CD4-positive, alpha-beta T cell (primary cell): Measurements from ENCODE around the gene KIF4A. TPM values are rescaled to one million over a fixed set of nuclear protein-coding genes. Genes with fewer than 3 reads are reported as not detected.

Source experiments
- ATAC-seq: fragments of 200-7000 bp; cut with Tn5 transposase; one replicate; pipeline ENCODE4 v1.10.0; 2022; ENCODE audit warnings: mild to moderate bottlenecking; ENCODE audit not compliant: poor library complexity
- CTCF ChIA-PET: fragments of 350-600 bp; sonication (Branson Sonifier 250); formaldehyde crosslinking; loops from one replicate; lab custom pipeline; 2021; ENCODE audit warnings: antibody characterized with exemption, inconsistent platforms; lab: Charles Lee
- POLR2A ChIA-PET: fragments of 350-600 bp; sonication (Branson Sonifier 250); formaldehyde crosslinking; loops from one replicate; lab custom pipeline; 2021; ENCODE audit warnings: antibody characterized with exemption, inconsistent platforms; lab: Charles Lee
- DNase-seq, 14 experiments: peaks; one replicate each; pipeline ENCODE4 v3.0.0-alpha.2; 2013 to 2020; ENCODE audit warnings: mixed read lengths in 2 of 14
- H3K27ac ChIP-seq, 2 donors: one replicate each; pipeline versions ENCODE4 v1.5.1 to v1.7.0; 2013; ENCODE audit warnings: low read length in 2 of 2, low read depth in 1 of 2, mild to moderate bottlenecking in 1 of 2
- H3K27me3 ChIP-seq, 2 experiments: 1 replicate in 1 of 2; 2 replicates in 1 of 2; pipeline versions ENCODE4 v1.6.1 to v1.7.0; 2013; ENCODE audit warnings: low read length in 2 of 2, control low read depth in 1 of 2, mild to moderate bottlenecking in 1 of 2, moderate library complexity in 1 of 2; ENCODE audit not compliant: insufficient read depth in 2 of 2, control insufficient read depth in 1 of 2
- H3K36me3 ChIP-seq: one replicate; pipeline ENCODE4 v1.6.1; 2013; ENCODE audit warnings: low read length, control low read depth; ENCODE audit not compliant: insufficient read depth
- H3K4me1 ChIP-seq: one replicate; pipeline ENCODE4 v1.6.1; 2013; ENCODE audit warnings: low read length, control low read depth; ENCODE audit not compliant: insufficient read depth
- H3K4me3 ChIP-seq: one replicate; pipeline ENCODE4 v1.5.1; 2013; ENCODE audit warnings: mild to moderate bottlenecking, low read length, moderate library complexity
- H3K9me3 ChIP-seq, 2 experiments: 1 replicate in 1 of 2; 2 replicates in 1 of 2; pipeline versions ENCODE4 v1.6.1 to v1.7.0; 2013; ENCODE audit warnings: low read length in 2 of 2, mild to moderate bottlenecking in 2 of 2, control low read depth in 1 of 2, moderate library complexity in 1 of 2; ENCODE audit not compliant: control insufficient read depth in 1 of 2, insufficient read depth in 1 of 2
- H3K27ac Mint-ChIP-seq: one replicate; pipeline ENCODE4 v1.8.0; 2020; ENCODE audit warnings: mixed read lengths
- H3K27me3 Mint-ChIP-seq: one replicate; pipeline ENCODE4 v1.8.0; 2021; ENCODE audit warnings: mixed read lengths
- H3K36me3 Mint-ChIP-seq: one replicate; pipeline ENCODE4 v1.8.0; 2021; ENCODE audit warnings: low read depth, mixed read lengths
- H3K4me1 Mint-ChIP-seq: one replicate; pipeline ENCODE4 v1.8.0; 2021; ENCODE audit warnings: low read depth, mixed read lengths
- H3K4me3 Mint-ChIP-seq: one replicate; pipeline ENCODE4 v1.8.0; 2020; ENCODE audit warnings: mild to moderate bottlenecking, mixed read lengths
- H3K9me3 Mint-ChIP-seq: one replicate; pipeline ENCODE4 v1.8.0; 2020; ENCODE audit warnings: mixed read lengths
- intact Hi-C, 2 experiments: fragments of 100-400 bp; cut with DNase I in 1 of 2; cut with micrococcal nuclease in 1 of 2; formaldehyde crosslinking; loops; one replicate each; pipeline versions ENCODE4 v1.15.1 to v1.9.0; 2023 to 2025; cut with DNase I, micrococcal nuclease
- total RNA-seq, 174 experiments: library from RNA in 2 of 174; stranded (reverse) in 2 of 174; gene quantifications; one replicate each; pipeline ENCODE4 v1.2.3 and lab custom pipeline; 2021 to 2026
- TF ChIP-seq, protein P1 (sequence below): fragments of 200-600 bp; IDR thresholded peaks from one replicate; pipeline ENCODE4 v1.8.0; 2022; ENCODE audit warnings: antibody characterized with exemption, mild to moderate bottlenecking

Gene KIF4A
- total RNA-seq, 2 experiments from 2014 or later: 0.06 to 0.19 TPM

GRCh38 chrX:70402721-70403120 is 112.8 kb downstream of the KIF4A start:
- H3K36me3 ChIP-seq: no peaks in the 10 kb centered on the region
- no peaks in the 10 kb centered on the region for H3K27me3 ChIP-seq
- H3K4me3 ChIP-seq: no peak overlapping the region
- no peaks in the 10 kb centered on the region for H3K27me3 Mint-ChIP-seq
- CTCF ChIA-PET: no interaction called here
- H3K36me3 Mint-ChIP-seq: peaks cover 4% of the 10 kb centered on the region
- H3K9me3 ChIP-seq: no peaks in the 10 kb centered on the region
- no peak for ATAC-seq
- intact Hi-C loops: no loop called here
- H3K27ac ChIP-seq: no peak overlapping the region
- peaks cover 5% of the 10 kb centered on the region for H3K4me1 ChIP-seq
- POLR2A ChIA-PET: interaction anchor here (0.6 kb wide), 1 partner anchor 221 kb away, joined by 5 read pairs; no protein-coding TSS in a partner anchor
- DNase-seq: no peak
- no peak overlapping the region for H3K4me3 Mint-ChIP-seq
- H3K4me1 Mint-ChIP-seq: peaks cover 12% of the 10 kb centered on the region
- TF ChIP-seq, protein P1, sequence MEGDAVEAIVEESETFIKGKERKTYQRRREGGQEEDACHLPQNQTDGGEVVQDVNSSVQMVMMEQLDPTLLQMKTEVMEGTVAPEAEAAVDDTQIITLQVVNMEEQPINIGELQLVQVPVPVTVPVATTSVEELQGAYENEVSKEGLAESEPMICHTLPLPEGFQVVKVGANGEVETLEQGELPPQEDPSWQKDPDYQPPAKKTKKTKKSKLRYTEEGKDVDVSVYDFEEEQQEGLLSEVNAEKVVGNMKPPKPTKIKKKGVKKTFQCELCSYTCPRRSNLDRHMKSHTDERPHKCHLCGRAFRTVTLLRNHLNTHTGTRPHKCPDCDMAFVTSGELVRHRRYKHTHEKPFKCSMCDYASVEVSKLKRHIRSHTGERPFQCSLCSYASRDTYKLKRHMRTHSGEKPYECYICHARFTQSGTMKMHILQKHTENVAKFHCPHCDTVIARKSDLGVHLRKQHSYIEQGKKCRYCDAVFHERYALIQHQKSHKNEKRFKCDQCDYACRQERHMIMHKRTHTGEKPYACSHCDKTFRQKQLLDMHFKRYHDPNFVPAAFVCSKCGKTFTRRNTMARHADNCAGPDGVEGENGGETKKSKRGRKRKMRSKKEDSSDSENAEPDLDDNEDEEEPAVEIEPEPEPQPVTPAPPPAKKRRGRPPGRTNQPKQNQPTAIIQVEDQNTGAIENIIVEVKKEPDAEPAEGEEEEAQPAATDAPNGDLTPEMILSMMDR: no peak
- no peaks in the 10 kb centered on the region for H3K9me3 Mint-ChIP-seq
- H3K27ac Mint-ChIP-seq: peak overlapping the region; percentile 17

DNA sequence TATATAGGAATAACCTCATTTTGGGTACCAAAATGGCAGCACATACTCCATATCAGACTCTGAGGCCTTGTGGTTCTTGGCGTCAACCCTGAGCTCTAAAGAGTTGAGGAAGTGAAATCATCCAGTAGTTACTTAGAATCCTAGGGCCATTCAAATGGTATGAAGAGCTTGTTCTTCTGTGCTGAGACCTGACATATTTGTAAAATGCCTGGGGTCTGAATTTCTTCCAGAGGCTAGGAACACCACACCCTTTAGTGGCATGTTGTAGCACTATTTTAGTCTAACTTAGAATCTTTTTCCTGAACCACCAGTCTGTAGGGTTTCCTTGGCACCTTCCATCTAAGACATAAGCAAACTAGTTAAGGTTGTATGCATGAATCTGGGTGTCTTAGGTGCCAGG is 115.1 kb downstream of the KIF4A start:
- no peak overlapping the region for H3K27ac ChIP-seq
- Mint-ChIP-seq H3K27me3 (no peaks in the 10 kb centered on the region), H3K4me1 (no peaks in the 10 kb centered on the region), H3K9me3 (no peaks in the 10 kb centered on the region), H3K4me3 (no peak overlapping the region), H3K36me3 (no peaks in the 10 kb centered on the region), H3K27ac (no peak overlapping the region)
- intact Hi-C loops: no loop called here
- TF ChIP-seq, protein P1: no peak
- DNase-seq: no peak
- no peak overlapping the region for H3K4me3 ChIP-seq
- no peaks in the 10 kb centered on the region for H3K9me3 ChIP-seq
- no peak for ATAC-seq
- H3K36me3 ChIP-seq: no peaks in the 10 kb centered on the region
- H3K4me1 ChIP-seq: no peaks in the 10 kb centered on the region
- CTCF ChIA-PET: no interaction called here
- H3K27me3 ChIP-seq: no peaks in the 10 kb centered on the region
- POLR2A ChIA-PET: no interaction called here

DNA sequence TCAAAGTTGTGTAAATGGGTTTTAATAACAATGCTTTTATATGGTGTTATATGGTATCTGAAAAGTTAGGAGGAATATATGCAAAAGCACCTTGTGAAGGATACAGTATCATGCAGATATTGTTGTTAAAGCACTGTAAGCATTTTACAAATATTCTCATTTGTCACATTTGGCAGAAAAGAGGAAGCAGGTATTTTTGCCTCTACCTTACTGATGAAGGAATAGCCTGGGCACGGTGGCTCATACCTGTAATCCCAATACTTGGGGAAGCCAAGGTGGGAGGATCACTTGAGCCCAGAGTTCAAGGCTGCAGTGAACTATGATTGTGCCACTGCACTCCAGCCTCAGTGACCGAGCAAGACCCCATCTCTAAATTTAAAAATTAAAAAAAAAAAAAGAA is 121.0 kb downstream of the KIF4A start:
- Mint-ChIP-seq H3K36me3 (no peaks in the 10 kb centered on the region), H3K4me1 (no peaks in the 10 kb centered on the region), H3K27me3 (no peaks in the 10 kb centered on the region), H3K9me3 (no peaks in the 10 kb centered on the region), H3K27ac (no peak overlapping the region), H3K4me3 (no peak overlapping the region)
- Histone ChIP-seq H3K36me3 (no peaks in the 10 kb centered on the region), H3K9me3 (no peaks in the 10 kb centered on the region), H3K27me3 (no peaks in the 10 kb centered on the region), H3K4me1 (no peaks in the 10 kb centered on the region), H3K27ac (no peak overlapping the region), H3K4me3 (no peak overlapping the region)
- POLR2A ChIA-PET: no interaction called here
- TF ChIP-seq, protein P1: no peak
- intact Hi-C loops: no loop called here
- DNase-seq (no peak), ATAC-seq (no peak)
- CTCF ChIA-PET: no interaction called here
